Neural progenitor cell (in vitro differentiated cells): ENCODE data around the gene TTC39C.

ENCODE experiments used
- CTCF ChIP-seq: fragments of 200-600 bp; sonication (generic); IDR thresholded peaks from 2 replicates; pipeline ENCODE4 v1.5.1; 2017; ENCODE audit warnings: antibody characterized with exemption, mild to moderate bottlenecking
- EZH2 ChIP-seq: fragments of 200-600 bp; sonication (generic); IDR thresholded peaks from 2 replicates; pipeline ENCODE4 v1.6.1; 2017; ENCODE audit warnings: antibody characterized with exemption, mild to moderate bottlenecking, moderate library complexity

- no peak for TF ChIP-seq EZH2
- TF ChIP-seq CTCF = no peak
Measured at GRCh38 chr18:24140697-24141096, 126.1 kb downstream of the TTC39C start.
